Caco-2 (cell line): ENCODE measurements around the gene FITM2. TPM values are rescaled to one million over a fixed set of nuclear protein-coding genes. Genes with fewer than 3 reads are reported as not detected.

Experiments used
- BruUV-seq: library from RNA; stranded (reverse); fragments of 400-500 nt; replicated peaks from 2 replicates; lab custom pipeline; 2021; lab: Mats Ljungman, UMichigan
- CTCF ChIA-PET: fragments of 300-600 bp; sonication (Branson Sonifier 250); formaldehyde crosslinking; loops from one replicate; lab custom pipeline; 2022; ENCODE audit warnings: antibody characterized with exemption; lab: Charles Lee
- POLR2A ChIA-PET: fragments of 300-600 bp; sonication (Branson Sonifier 250); formaldehyde crosslinking; loops from one replicate; lab custom pipeline; 2022; ENCODE audit warnings: antibody characterized with exemption; lab: Charles Lee
- DNase-seq, 2 experiments: peaks; one replicate each; pipeline versions ENCODE4 v3.0.0 to v3.0.0-alpha.2; 2020 to 2022
- H3K27me3 ChIP-seq: replicated peaks from 2 replicates; pipeline ENCODE4 v1.6.0; 2011; ENCODE audit warnings: low read length; ENCODE audit not compliant: control insufficient read depth, insufficient read depth
- H3K36me3 ChIP-seq: 2 replicates; pipeline ENCODE4 v1.5.1; 2011; ENCODE audit warnings: low read length; ENCODE audit not compliant: control insufficient read depth, insufficient read depth
- H3K4me1 ChIP-seq: fragments of 250-450 bp; sonication (Bioruptor Pico); 2 replicates; pipeline ENCODE4 v1.5.1; 2020; ENCODE audit warnings: mild to moderate bottlenecking
- H3K4me3 ChIP-seq: 2 replicates; pipeline ENCODE4 v1.5.1; 2011; ENCODE audit warnings: low read depth, mild to moderate bottlenecking, control low read depth, low read length
- H3K9me3 ChIP-seq: fragments of 250-450 bp; sonication (Bioruptor Pico); 2 replicates; pipeline ENCODE4 v1.5.1; 2020; ENCODE audit warnings: mild to moderate bottlenecking, moderate library complexity
- H3K27ac Mint-ChIP-seq: one replicate; pipeline ENCODE4 v1.8.0; 2022; ENCODE audit warnings: mixed read lengths; ENCODE audit not compliant: unreplicated experiment
- H3K27me3 Mint-ChIP-seq: one replicate; pipeline ENCODE4 v1.8.0; 2022; ENCODE audit warnings: mixed read lengths; ENCODE audit not compliant: insufficient read depth, unreplicated experiment
- H3K36me3 Mint-ChIP-seq: one replicate; pipeline ENCODE4 v1.8.0; 2022; ENCODE audit warnings: mild to moderate bottlenecking, mixed read lengths; ENCODE audit not compliant: insufficient read depth, unreplicated experiment
- H3K4me1 Mint-ChIP-seq: one replicate; pipeline ENCODE4 v1.8.0; 2022; ENCODE audit warnings: low read depth, mixed read lengths; ENCODE audit not compliant: unreplicated experiment
- H3K4me3 Mint-ChIP-seq: one replicate; pipeline ENCODE4 v1.8.0; 2022; ENCODE audit warnings: mild to moderate bottlenecking, moderate library complexity, mixed read lengths; ENCODE audit not compliant: unreplicated experiment
- H3K9me3 Mint-ChIP-seq: one replicate; pipeline ENCODE4 v1.8.0; 2022; ENCODE audit warnings: mixed read lengths; ENCODE audit not compliant: unreplicated experiment
- CTCF ChIP-seq, 2 experiments: fragments of 200-600 bp in 1 of 2; IDR thresholded peaks; 1 replicate in 1 of 2; 2 replicates in 1 of 2; pipeline versions ENCODE4 v1.5.1 to v1.8.0; 2011 to 2022; ENCODE audit warnings: antibody characterized with exemption in 1 of 2, control low read depth in 1 of 2, inconsistent platforms in 1 of 2, low read depth in 1 of 2, low read length in 1 of 2, mild to moderate bottlenecking in 1 of 2, moderate library complexity in 1 of 2; ENCODE audit not compliant: insufficient read depth in 1 of 2, severe bottlenecking in 1 of 2, unreplicated experiment in 1 of 2
- intact Hi-C: fragments of 100-400 bp; cut with micrococcal nuclease; formaldehyde crosslinking; loops from one replicate; pipeline ENCODE4 v1.10.0; 2022; ENCODE audit not compliant: unreplicated experiment
- total RNA-seq: library from RNA; stranded (reverse); gene quantifications from 2 replicates; pipeline ENCODE4 v1.2.3, GENCODE V29; 2022

Gene FITM2
- total RNA-seq, 1 experiment from 2014 or later: 14.4 TPM

GRCh38 chr20:44287272-44288097 is 23.5 kb downstream of the FITM2 start:
- H3K9me3 Mint-ChIP-seq: peaks cover 10% of the 10 kb centered on the region
- no peak overlapping the region for H3K27ac Mint-ChIP-seq
- intact Hi-C loops: no loop called here
- ChIA-PET CTCF (no interaction called here), POLR2A (no interaction called here)
- DNase-seq: no peak
- H3K4me3 ChIP-seq: no peak overlapping the region
- H3K4me3 Mint-ChIP-seq: no peak overlapping the region
- H3K9me3 ChIP-seq: peaks cover 7% of the 10 kb centered on the region; the same call in 1 of the 2 replicates
- H3K4me1 Mint-ChIP-seq: no peaks in the 10 kb centered on the region
- H3K27me3 ChIP-seq: no peaks in the 10 kb centered on the region
- no peaks in the 10 kb centered on the region for H3K4me1 ChIP-seq
- no TSS peak for BruUV-seq
- TF ChIP-seq CTCF (IDR thresholded peaks at IDR 0.05; ENCODE audit: insufficient read depth in 1 of 2, low read depth in 1 of 2, low read length in 1 of 2, severe bottlenecking in 1 of 2, unreplicated experiment in 1 of 2): no peak
- no peaks in the 10 kb centered on the region for H3K27me3 Mint-ChIP-seq
- H3K36me3 Mint-ChIP-seq: no peaks in the 10 kb centered on the region
- H3K36me3 ChIP-seq: no peaks in the 10 kb centered on the region

- H3K36me3 Mint-ChIP-seq: no peaks in the 10 kb centered on the region
- CTCF ChIA-PET: no interaction called here
- Histone ChIP-seq H3K36me3 (no peaks in the 10 kb centered on the region), H3K27me3 (no peaks in the 10 kb centered on the region), H3K4me3 (no peak overlapping the region), H3K9me3 (peaks cover 7% of the 10 kb centered on the region; the same call in 1 of the 2 replicates), H3K4me1 (no peaks in the 10 kb centered on the region)
- POLR2A ChIA-PET: no interaction called here
- DNase-seq: no peak
- BruUV-seq: no TSS peak
- peaks cover 10% of the 10 kb centered on the region for H3K9me3 Mint-ChIP-seq
- no peak overlapping the region for H3K4me3 Mint-ChIP-seq
- peaks cover 2% of the 10 kb centered on the region for H3K27me3 Mint-ChIP-seq
- H3K4me1 Mint-ChIP-seq: no peaks in the 10 kb centered on the region
- H3K27ac Mint-ChIP-seq: no peak overlapping the region
- intact Hi-C loops: no loop called here
- no peak for TF ChIP-seq CTCF (IDR thresholded peaks at IDR 0.05; ENCODE audit: insufficient read depth in 1 of 2, low read depth in 1 of 2, low read length in 1 of 2, severe bottlenecking in 1 of 2, unreplicated experiment in 1 of 2)
These were observed 27.0 kb downstream of the FITM2 start for GRCh38 chr20:44284032-44284431.

- POLR2A ChIA-PET: no interaction called here
These were observed 28.8 kb downstream of the FITM2 start for GRCh38 chr20:44282192-44282591.

More at GRCh38 chr20:44282192-44282591, 28.8 kb downstream of the FITM2 start:
- CTCF ChIA-PET: interaction anchor here (0.6 to 1.8 kb wide), 3 partner anchors 10 to 63 kb away, joined by 3 to 4 read pairs (median 4); partner anchors contain the start of gene FITM2
- Histone ChIP-seq H3K36me3 (no peaks in the 10 kb centered on the region), H3K9me3 (no peaks in the 10 kb centered on the region), H3K4me3 (no peak overlapping the region), H3K27me3 (no peaks in the 10 kb centered on the region), H3K4me1 (no peaks in the 10 kb centered on the region)
- intact Hi-C loops: no loop called here
- BruUV-seq: no TSS peak
- Mint-ChIP-seq H3K4me3 (no peak overlapping the region), H3K4me1 (peaks cover 6% of the 10 kb centered on the region), H3K9me3 (peaks cover under 1% of the 10 kb centered on the region), H3K27ac (no peak overlapping the region), H3K36me3 (no peaks in the 10 kb centered on the region), H3K27me3 (peaks cover 2% of the 10 kb centered on the region)
- no peak for TF ChIP-seq CTCF (IDR thresholded peaks at IDR 0.05; ENCODE audit: insufficient read depth in 1 of 2, low read depth in 1 of 2, low read length in 1 of 2, severe bottlenecking in 1 of 2, unreplicated experiment in 1 of 2)
- DNase-seq: no peak
